ENCODE data around the gene FBLN2.
A peak's percentile ranks its signal among the peaks of the same experiment; 100 is the strongest.

FBLN2 gene

GRCh38 chr3:13596426-13597205 lies 47.7 kb downstream of the FBLN2 start:
- Histone ChIP-seq H3K9ac (ENCODE audit: low read length in 5 of 5) (no peak overlapping the region), H3K4me1 (ENCODE audit: control insufficient read depth in 5 of 5, insufficient read depth in 5 of 5, low read length in 5 of 5) (peaks cover 6 to 61% (median 34%) of the 10 kb centered on the region in 5 donors), H3K36me3 (ENCODE audit: control insufficient read depth in 5 of 5, insufficient read depth in 5 of 5, low read length in 5 of 5) (peaks cover 0 to 7% (median 0%) of the 10 kb centered on the region in 5 donors), H3K4me3 (ENCODE audit: low read depth in 1 of 5, low read length in 5 of 5) (no peak overlapping the region), H3K27me3 (ENCODE audit: control insufficient read depth in 5 of 5, insufficient read depth in 4 of 5, low read length in 5 of 5) (peaks cover 0 to 3% (median 0%) of the 10 kb centered on the region in 5 donors), H3K9me3 (ENCODE audit: control insufficient read depth in 5 of 5, low read length in 5 of 5) (no peaks in the 10 kb centered on the region), H3K27ac (ENCODE audit: low read depth, low read length) (no peak overlapping the region)

- Histone ChIP-seq H3K36me3 (ENCODE audit: control insufficient read depth in 5 of 5, insufficient read depth in 5 of 5, low read length in 5 of 5) (peaks cover 0 to 7% (median 0%) of the 10 kb centered on the region in 5 donors), H3K9ac (ENCODE audit: low read length in 5 of 5) (no peak overlapping the region), H3K4me1 (ENCODE audit: control insufficient read depth in 5 of 5, insufficient read depth in 5 of 5, low read length in 5 of 5) (peaks cover 6 to 58% (median 34%) of the 10 kb centered on the region in 5 donors)
Observed at GRCh38 chr3:13597661-13598060, 48.7 kb downstream of the FBLN2 start.

GRCh38 chr3:13598201-13598600 lies 49.3 kb downstream of the FBLN2 start:
- H3K27me3 ChIP-seq (ENCODE audit: control insufficient read depth in 5 of 5, insufficient read depth in 4 of 5, low read length in 5 of 5) = peaks cover 0 to 3% (median 0%) of the 10 kb centered on the region in 5 donors
- H3K4me1 ChIP-seq (ENCODE audit: control insufficient read depth in 5 of 5, insufficient read depth in 5 of 5, low read length in 5 of 5) = peaks cover 6 to 53% (median 34%) of the 10 kb centered on the region in 5 donors
- H3K27ac ChIP-seq (ENCODE audit: low read depth, low read length) = peak overlapping the region; percentile 67
- H3K9me3 ChIP-seq (ENCODE audit: control insufficient read depth in 5 of 5, low read length in 5 of 5) = no peaks in the 10 kb centered on the region
- H3K9ac ChIP-seq (ENCODE audit: low read length in 5 of 5) = no peak overlapping the region
- H3K36me3 ChIP-seq (ENCODE audit: control insufficient read depth in 5 of 5, insufficient read depth in 5 of 5, low read length in 5 of 5) = peaks cover 0 to 3% (median 0%) of the 10 kb centered on the region in 5 donors
- no peak overlapping the region for H3K4me3 ChIP-seq (ENCODE audit: low read depth in 1 of 5, low read length in 5 of 5)

More at GRCh38 chr3:13597661-13598060, 48.7 kb downstream of the FBLN2 start:
- no peaks in the 10 kb centered on the region for H3K9me3 ChIP-seq (ENCODE audit: control insufficient read depth in 5 of 5, low read length in 5 of 5)
- H3K27me3 ChIP-seq (ENCODE audit: control insufficient read depth in 5 of 5, insufficient read depth in 4 of 5, low read length in 5 of 5) = peaks cover 0 to 3% (median 0%) of the 10 kb centered on the region in 5 donors
- H3K4me3 ChIP-seq (ENCODE audit: low read depth in 1 of 5, low read length in 5 of 5) = no peak overlapping the region
- H3K27ac ChIP-seq (ENCODE audit: low read depth, low read length) = no peak overlapping the region

GRCh38 chr3:13598926-13599886 lies 50.3 kb downstream of the FBLN2 start:
- H3K9ac ChIP-seq (ENCODE audit: low read length in 5 of 5) = no peak overlapping the region
- H3K4me3 ChIP-seq (ENCODE audit: low read depth in 1 of 5, low read length in 5 of 5) = no peak overlapping the region
- H3K27ac ChIP-seq (ENCODE audit: low read depth, low read length) = peak overlapping the region; percentile 67
- peaks cover 0 to 3% (median 0%) of the 10 kb centered on the region in 5 donors for H3K36me3 ChIP-seq (ENCODE audit: control insufficient read depth in 5 of 5, insufficient read depth in 5 of 5, low read length in 5 of 5)
- peaks cover 0 to 3% (median 0%) of the 10 kb centered on the region in 5 donors for H3K27me3 ChIP-seq (ENCODE audit: control insufficient read depth in 5 of 5, insufficient read depth in 4 of 5, low read length in 5 of 5)
- peaks cover 6 to 50% (median 32%) of the 10 kb centered on the region in 5 donors for H3K4me1 ChIP-seq (ENCODE audit: control insufficient read depth in 5 of 5, insufficient read depth in 5 of 5, low read length in 5 of 5)
- no peaks in the 10 kb centered on the region for H3K9me3 ChIP-seq (ENCODE audit: control insufficient read depth in 5 of 5, low read length in 5 of 5)

GRCh38 chr3:13599887-13600450 lies 51.0 kb downstream of the FBLN2 start:
- Histone ChIP-seq H3K27ac (ENCODE audit: low read depth, low read length) (peak overlapping the region; percentile 41), H3K27me3 (ENCODE audit: control insufficient read depth in 5 of 5, insufficient read depth in 4 of 5, low read length in 5 of 5) (no peaks in the 10 kb centered on the region), H3K9me3 (ENCODE audit: control insufficient read depth in 5 of 5, low read length in 5 of 5) (no peaks in the 10 kb centered on the region), H3K9ac (ENCODE audit: low read length in 5 of 5) (no peak overlapping the region), H3K4me1 (ENCODE audit: control insufficient read depth in 5 of 5, insufficient read depth in 5 of 5, low read length in 5 of 5) (peaks cover 6 to 43% (median 25%) of the 10 kb centered on the region in 5 donors), H3K4me3 (ENCODE audit: low read depth in 1 of 5, low read length in 5 of 5) (no peak overlapping the region), H3K36me3 (ENCODE audit: control insufficient read depth in 5 of 5, insufficient read depth in 5 of 5, low read length in 5 of 5) (peaks cover 0 to 3% (median 0%) of the 10 kb centered on the region in 5 donors)

GRCh38 chr3:13600950-13601691 lies 52.2 kb downstream of the FBLN2 start:
- Histone ChIP-seq H3K9me3 (ENCODE audit: control insufficient read depth in 5 of 5, low read length in 5 of 5) (no peaks in the 10 kb centered on the region), H3K27me3 (ENCODE audit: control insufficient read depth in 5 of 5, insufficient read depth in 4 of 5, low read length in 5 of 5) (no peaks in the 10 kb centered on the region), H3K4me1 (ENCODE audit: control insufficient read depth in 5 of 5, insufficient read depth in 5 of 5, low read length in 5 of 5) (peaks cover 5 to 34% (median 17%) of the 10 kb centered on the region in 5 donors), H3K27ac (ENCODE audit: low read depth, low read length) (peak overlapping the region; percentile 2), H3K4me3 (ENCODE audit: low read depth in 1 of 5, low read length in 5 of 5) (no peak overlapping the region), H3K9ac (ENCODE audit: low read length in 5 of 5) (no peak overlapping the region), H3K36me3 (ENCODE audit: control insufficient read depth in 5 of 5, insufficient read depth in 5 of 5, low read length in 5 of 5) (peaks cover 0 to 6% (median 0%) of the 10 kb centered on the region in 5 donors)

- Histone ChIP-seq H3K36me3 (ENCODE audit: control insufficient read depth in 5 of 5, insufficient read depth in 5 of 5, low read length in 5 of 5) (peaks cover 0 to 6% (median 0%) of the 10 kb centered on the region in 5 donors), H3K27ac (ENCODE audit: low read depth, low read length) (peak overlapping the region; percentile 2), H3K9ac (ENCODE audit: low read length in 5 of 5) (no peak overlapping the region), H3K27me3 (ENCODE audit: control insufficient read depth in 5 of 5, insufficient read depth in 4 of 5, low read length in 5 of 5) (no peaks in the 10 kb centered on the region), H3K9me3 (ENCODE audit: control insufficient read depth in 5 of 5, low read length in 5 of 5) (no peaks in the 10 kb centered on the region), H3K4me3 (ENCODE audit: low read depth in 1 of 5, low read length in 5 of 5) (no peak overlapping the region), H3K4me1 (ENCODE audit: control insufficient read depth in 5 of 5, insufficient read depth in 5 of 5, low read length in 5 of 5) (peaks cover 5 to 34% (median 17%) of the 10 kb centered on the region in 5 donors)
Observed at GRCh38 chr3:13601692-13602080, 52.8 kb downstream of the FBLN2 start.

- Histone ChIP-seq H3K4me3 (ENCODE audit: low read depth in 1 of 5, low read length in 5 of 5) (no peak overlapping the region), H3K27ac (ENCODE audit: low read depth, low read length) (no peak overlapping the region), H3K27me3 (ENCODE audit: control insufficient read depth in 5 of 5, insufficient read depth in 4 of 5, low read length in 5 of 5) (no peaks in the 10 kb centered on the region), H3K9me3 (ENCODE audit: control insufficient read depth in 5 of 5, low read length in 5 of 5) (no peaks in the 10 kb centered on the region), H3K9ac (ENCODE audit: low read length in 5 of 5) (no peak overlapping the region), H3K36me3 (ENCODE audit: control insufficient read depth in 5 of 5, insufficient read depth in 5 of 5, low read length in 5 of 5) (peaks cover 0 to 24% (median 9%) of the 10 kb centered on the region in 5 donors), H3K4me1 (ENCODE audit: control insufficient read depth in 5 of 5, insufficient read depth in 5 of 5, low read length in 5 of 5) (peaks cover 0 to 16% (median 12%) of the 10 kb centered on the region in 5 donors)
Observed at GRCh38 chr3:13605555-13605954, 56.6 kb downstream of the FBLN2 start.
